ENCODE results near the gene AJM1. TPM values are rescaled to one million over a fixed set of nuclear protein-coding genes. Genes with fewer than 3 reads are reported as not detected.

Gene AJM1
- total and polyA plus RNA-seq, 2 of the 8 experiments (the other 6 are each of a cell fraction or from before 2014, with no cell fraction given), result 0.12 to 0.97 TPM

DNA sequence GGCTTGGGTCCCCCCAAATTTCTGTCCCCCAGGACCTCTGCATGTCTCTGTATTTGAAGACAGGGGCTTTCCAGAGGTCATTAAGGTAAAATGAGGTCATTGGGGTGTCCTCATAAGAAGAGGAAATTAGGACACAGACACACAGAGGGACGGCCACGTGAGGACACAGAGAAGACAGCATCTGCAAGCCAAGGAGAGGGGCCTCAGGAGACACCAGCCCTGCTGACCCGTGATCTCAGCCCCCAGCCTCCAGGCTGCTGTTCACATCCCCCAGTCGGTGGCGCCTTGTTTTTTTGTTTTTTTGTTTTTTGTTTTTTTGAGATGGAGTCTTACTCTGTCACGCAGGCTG, 47.3 kb upstream of the AJM1 start:
- Histone ChIP-seq H2BK120ac (replicated peaks; ENCODE audit: low read depth, low read length) (no peak overlapping the region), H3K27me3 (replicated peaks in 1 of 4; ENCODE audit: control insufficient read depth in 3 of 4, extremely low read depth in 1 of 4, insufficient read depth in 3 of 4, low read length in 3 of 4) (peaks cover 0 to 16% (median 10%) of the 10 kb centered on the region in 4 experiments; a peak in 5 of 7 replicates), H3K14ac (ENCODE audit: insufficient read length) (no peak overlapping the region), H3K27ac (ENCODE audit: low read depth, low read length) (no peak overlapping the region), H3K56ac (replicated peaks; ENCODE audit: insufficient read length, low read depth, low read length) (no peak overlapping the region), H3K79me2 (ENCODE audit: control insufficient read depth in 1 of 2, insufficient read depth in 2 of 2, low read length in 2 of 2) (no peaks in the 10 kb centered on the region), H3K18ac (ENCODE audit: extremely low read depth, low read length) (no peak overlapping the region), H3K4ac (replicated peaks; ENCODE audit: insufficient read length, low read depth, low read length) (no peak overlapping the region), H3K4me3 (ENCODE audit: extremely low read depth in 1 of 4, insufficient read depth in 2 of 4, low read depth in 3 of 4, low read length in 4 of 4) (no peak overlapping the region), H2BK20ac (ENCODE audit: low read length) (no peak overlapping the region), H2BK5ac (ENCODE audit: low read depth, low read length) (no peak overlapping the region), H4K8ac (ENCODE audit: extremely low read depth, insufficient read depth, low read length) (no peak overlapping the region), H3K4me2 (ENCODE audit: insufficient read depth in 1 of 2, low read depth in 2 of 2, low read length in 2 of 2) (no peak overlapping the region), H2BK15ac (ENCODE audit: low read length) (no peak overlapping the region), H3K4me1 (replicated peaks in 1 of 4; ENCODE audit: control insufficient read depth in 3 of 4, insufficient read depth in 4 of 4, low read length in 3 of 4) (peaks cover 0 to 15% (median 10%) of the 10 kb centered on the region in 4 experiments; a peak in 6 of 7 replicates), H3K36me3 (ENCODE audit: control insufficient read depth in 2 of 4, insufficient read depth in 4 of 4, low read length in 3 of 4) (no peaks in the 10 kb centered on the region), H4K5ac (ENCODE audit: insufficient read length, low read depth, low read length) (no peak overlapping the region), H3K79me1 (ENCODE audit: low read depth, low read length) (no peaks in the 10 kb centered on the region; the same call in 1 of the 2 replicates), H2BK12ac (ENCODE audit: low read depth, low read length) (no peak overlapping the region), H3K23ac (ENCODE audit: insufficient read length) (no peak overlapping the region), H4K20me1 (replicated peaks in 1 of 2; ENCODE audit: control insufficient read depth in 1 of 2, insufficient read depth in 2 of 2, low read length in 2 of 2) (peaks cover 0 to 8% of the 10 kb centered on the region in 2 experiments), H3K9me3 (ENCODE audit: insufficient read depth in 2 of 2, low read depth in 1 of 2, low read length in 1 of 2) (no peaks in the 10 kb centered on the region), H2AFZ (ENCODE audit: low read length) (no peak overlapping the region), H3K9ac (replicated peaks in 1 of 4; ENCODE audit: extremely low read depth in 1 of 4, low read depth in 3 of 4, low read length in 3 of 4) (no peak overlapping the region), H3K23me2 (ENCODE audit: low read depth, low read length) (peaks cover 6% of the 10 kb centered on the region; the same call in 1 of the 2 replicates), H4K91ac (replicated peaks; ENCODE audit: insufficient read length, low read length) (no peak overlapping the region), H2AK5ac (ENCODE audit: low read depth, low read length) (no peak overlapping the region)
- 87% methylated on average over 6 of the region's 6 CpGs; no CpG with 5 or more reads in 1 of the 2 experiments for WGBS, 2 experiments (ENCODE audit: extremely low coverage in 1 of 2, insufficient coverage in 1 of 2, insufficient read length in 1 of 2, insufficient replicate concordance in 2 of 2, low coverage in 1 of 2, low lambda C conversion rate in 2 of 2, missing lambda C conversion rate in 1 of 2)
- DNase-seq (ENCODE audit: low read depth in 1 of 2, low spot score in 2 of 2) (no peak), FAIRE-seq (no peak)
- ChIA-PET CTCF (ENCODE audit: partially characterized antibody) (interaction anchor here (1.3 to 1.7 kb wide), 2 partner anchors 13 to 90 kb away, joined by 3 read pairs; no protein-coding TSS in a partner anchor), POLR2A (ENCODE audit: partially characterized antibody) (no interaction called here)
- TF ChIP-seq SP1 (IDR thresholded peaks at IDR 0.05; ENCODE audit: low read depth, low read length) (no peak), BRCA1 (IDR thresholded peaks at IDR 0.05; ENCODE audit: low read depth, low read length) (no peak), CBX8 (IDR thresholded peaks at IDR 0.05; ENCODE audit: borderline replicate concordance, low read depth, low read length) (no peak), BACH1 (IDR thresholded peaks at IDR 0.05; ENCODE audit: low read length) (no peak), RNF2 (IDR thresholded peaks at IDR 0.05; ENCODE audit: borderline replicate concordance, low read depth, low read length, missing control alignments, poor library complexity, severe bottlenecking) (no peak), POLR2AphosphoS5 (IDR thresholded peaks at IDR 0.05; ENCODE audit: low read depth, low read length) (no peak), GABPA (IDR thresholded peaks at IDR 0.05; ENCODE audit: borderline replicate concordance, insufficient read depth, low read length) (no peak), NANOG (IDR thresholded peaks at IDR 0.05; ENCODE audit: insufficient read depth, low read depth, low read length, poor library complexity, severe bottlenecking) (no peak), POU5F1 (IDR thresholded peaks at IDR 0.05; ENCODE audit: low read depth, low read length) (no peak), POLR2A (IDR thresholded peaks at IDR 0.05; ENCODE audit: control extremely low read depth in 1 of 2, low read depth in 2 of 2, low read length in 2 of 2) (no peak), CTBP2 (IDR thresholded peaks at IDR 0.05; ENCODE audit: borderline replicate concordance, insufficient read depth, insufficient read length, low read length) (no peak), CHD2 (IDR thresholded peaks at IDR 0.05; ENCODE audit: low read length) (no peak)
- TF ChIP-seq, protein P1, sequence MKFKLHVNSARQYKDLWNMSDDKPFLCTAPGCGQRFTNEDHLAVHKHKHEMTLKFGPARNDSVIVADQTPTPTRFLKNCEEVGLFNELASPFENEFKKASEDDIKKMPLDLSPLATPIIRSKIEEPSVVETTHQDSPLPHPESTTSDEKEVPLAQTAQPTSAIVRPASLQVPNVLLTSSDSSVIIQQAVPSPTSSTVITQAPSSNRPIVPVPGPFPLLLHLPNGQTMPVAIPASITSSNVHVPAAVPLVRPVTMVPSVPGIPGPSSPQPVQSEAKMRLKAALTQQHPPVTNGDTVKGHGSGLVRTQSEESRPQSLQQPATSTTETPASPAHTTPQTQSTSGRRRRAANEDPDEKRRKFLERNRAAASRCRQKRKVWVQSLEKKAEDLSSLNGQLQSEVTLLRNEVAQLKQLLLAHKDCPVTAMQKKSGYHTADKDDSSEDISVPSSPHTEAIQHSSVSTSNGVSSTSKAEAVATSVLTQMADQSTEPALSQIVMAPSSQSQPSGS (IDR thresholded peaks at IDR 0.05; ENCODE audit: low read length), result no peak

Data from H1 (cell line).